Myocyte (in vitro differentiated cells): ENCODE measurements around the gene FASTKD3. TPM values are rescaled to one million over a fixed set of nuclear protein-coding genes. Genes with fewer than 3 reads are reported as not detected.

Source experiments
- DNase-seq: peaks from one replicate; pipeline ENCODE4 v3.0.0-alpha.2; 2012; ENCODE audit warnings: low read depth
- total RNA-seq: library from RNA; depleted of rRNA; stranded (reverse); fragments of >200 nt; gene quantifications from 2 replicates; pipeline ENCODE4 v1.2.3, GENCODE V29; 2014

Gene FASTKD3
- total RNA-seq, 1 donor from 2014 or later, result 12.1 TPM

DNA sequence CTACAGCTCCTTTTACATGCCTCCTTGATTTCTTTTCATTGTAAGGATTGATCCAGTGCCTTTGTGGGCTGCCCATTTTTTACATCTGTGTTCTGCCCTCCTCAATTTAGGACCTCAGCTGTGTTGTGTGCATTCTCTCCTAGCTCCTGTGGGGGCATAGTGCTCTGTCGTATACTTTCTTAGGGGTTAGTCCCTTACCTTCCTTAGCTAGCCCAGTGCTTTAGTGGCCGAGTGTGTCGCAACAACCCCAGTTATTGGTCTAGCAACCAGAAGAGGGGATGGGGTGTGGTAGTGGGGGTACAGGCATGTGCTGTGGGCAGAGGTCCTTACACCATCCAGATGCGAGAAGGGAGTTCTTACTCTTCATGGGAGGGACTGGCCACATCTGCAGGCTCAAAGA is 12.3 kb upstream of the FASTKD3 start:
- DNase-seq, result no peak

DNA sequence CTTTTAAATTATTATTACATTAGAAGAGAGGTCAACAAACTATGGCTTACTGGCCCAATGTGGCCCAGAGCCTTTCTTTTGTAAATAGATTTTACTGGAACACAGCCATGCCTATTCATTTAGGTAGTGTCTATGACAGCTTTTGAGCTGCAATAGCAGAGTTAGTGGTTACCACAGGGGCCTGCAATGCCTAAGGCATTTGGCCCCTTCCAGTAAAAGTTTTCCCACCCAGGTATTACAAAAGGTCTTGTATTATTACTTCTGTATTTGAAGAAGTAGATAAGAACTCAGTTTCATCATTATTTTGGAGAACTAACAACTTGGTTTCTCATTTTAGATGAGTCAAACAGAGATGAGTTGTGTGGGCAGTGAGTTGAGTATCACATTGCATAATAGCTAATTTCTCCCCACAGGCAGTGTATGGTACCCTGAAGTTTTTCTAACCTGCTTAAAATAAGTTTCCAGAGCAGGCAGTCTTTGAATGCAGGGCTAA is 9.6 kb upstream of the FASTKD3 start:
- DNase-seq, result peak; percentile 30

DNA sequence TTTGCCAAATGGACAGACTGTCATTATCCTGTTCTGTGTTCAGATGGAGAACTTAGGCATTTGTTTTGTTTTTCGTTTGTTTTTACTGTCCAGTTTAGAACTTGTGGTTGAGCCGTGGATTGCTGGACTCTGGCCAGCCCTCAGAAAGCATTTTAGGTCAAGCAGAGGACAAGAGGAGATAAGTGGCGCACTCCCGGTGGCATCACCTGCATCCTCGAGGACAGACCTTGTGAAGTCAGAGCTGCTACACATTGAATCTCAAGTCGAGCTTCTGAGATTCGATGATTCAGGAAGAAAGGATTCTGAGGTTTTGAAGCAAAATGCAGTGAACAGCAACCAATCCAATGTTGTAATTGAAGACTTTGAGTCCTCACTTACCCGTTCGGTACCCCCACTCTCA is 9.0 kb upstream of the FASTKD3 start:
- no peak for DNase-seq

DNA sequence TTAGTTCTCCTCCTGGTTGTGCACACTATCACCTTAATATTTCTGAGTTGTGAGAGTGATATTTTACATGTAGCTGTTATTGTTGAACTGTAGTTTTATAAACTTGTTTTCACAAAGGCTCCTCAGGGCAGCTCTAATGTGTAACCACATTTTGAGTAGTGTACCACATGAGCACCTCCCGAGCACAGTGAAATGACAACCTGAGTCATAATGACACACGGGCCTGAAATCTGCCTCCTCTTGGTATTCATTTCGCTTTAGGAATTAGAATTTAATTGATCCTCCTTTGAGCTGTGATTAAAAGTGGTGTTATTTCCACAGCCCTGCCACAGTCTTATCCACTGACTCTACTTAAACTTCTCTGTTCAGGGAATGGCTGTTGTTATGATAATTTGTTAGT is 8.0 kb upstream of the FASTKD3 start:
- DNase-seq, result peak; percentile 54

DNA sequence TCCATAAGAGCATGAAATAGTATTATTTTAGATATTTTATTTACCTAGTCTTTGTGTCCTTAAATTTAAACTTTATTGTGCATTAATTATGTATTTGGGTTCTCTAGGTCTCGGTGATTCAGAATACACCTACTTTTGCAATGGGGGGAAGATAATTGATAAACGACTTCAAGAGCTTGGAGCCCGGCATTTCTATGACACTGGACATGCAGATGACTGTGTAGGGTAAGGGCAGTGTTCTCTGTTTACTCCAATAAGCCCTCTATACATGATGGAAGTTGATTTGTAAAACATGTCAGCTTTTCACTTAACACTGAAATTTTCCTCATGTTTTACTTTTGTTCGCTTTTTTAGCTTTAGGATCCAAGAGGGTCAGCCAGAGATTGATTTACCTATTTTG is 6.3 kb upstream of the FASTKD3 start:
- DNase-seq, result no peak

DNA sequence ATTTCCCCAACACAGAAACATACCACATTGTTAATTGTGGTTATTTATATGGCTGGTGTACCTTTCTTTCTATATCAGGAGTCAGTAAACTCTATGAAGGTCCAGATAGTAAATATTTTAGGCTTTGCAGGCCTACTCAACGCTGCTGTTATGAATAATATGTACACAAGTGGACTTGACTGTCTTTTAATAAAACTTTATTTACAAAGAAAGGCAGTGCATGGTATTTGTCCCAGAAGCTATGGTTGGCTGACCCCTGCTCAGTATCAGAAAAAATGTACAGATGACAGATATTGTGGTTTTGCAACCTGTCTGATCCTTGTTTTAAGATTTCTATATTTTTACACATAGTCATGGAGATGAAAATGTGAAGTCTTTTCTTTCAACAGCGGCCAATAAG is 5.8 kb upstream of the FASTKD3 start:
- DNase-seq, result no peak

DNA sequence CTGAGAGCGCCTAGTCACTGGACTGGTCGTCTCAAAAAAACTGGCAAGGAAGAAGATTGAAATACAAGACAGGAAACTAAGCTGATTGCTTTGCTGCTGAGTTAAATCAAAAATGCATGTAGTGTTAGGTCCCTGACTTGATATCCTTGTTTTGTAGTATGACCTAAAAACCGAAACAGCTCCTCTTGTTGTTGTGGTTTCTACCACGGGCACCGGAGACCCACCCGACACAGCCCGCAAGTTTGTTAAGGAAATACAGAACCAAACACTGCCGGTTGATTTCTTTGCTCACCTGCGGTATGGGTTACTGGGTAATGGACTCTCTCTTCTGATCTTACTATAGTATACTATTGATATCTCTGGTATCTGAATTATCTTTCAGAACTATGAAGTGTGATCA is 4.4 kb upstream of the FASTKD3 start:
- DNase-seq, result no peak

DNA sequence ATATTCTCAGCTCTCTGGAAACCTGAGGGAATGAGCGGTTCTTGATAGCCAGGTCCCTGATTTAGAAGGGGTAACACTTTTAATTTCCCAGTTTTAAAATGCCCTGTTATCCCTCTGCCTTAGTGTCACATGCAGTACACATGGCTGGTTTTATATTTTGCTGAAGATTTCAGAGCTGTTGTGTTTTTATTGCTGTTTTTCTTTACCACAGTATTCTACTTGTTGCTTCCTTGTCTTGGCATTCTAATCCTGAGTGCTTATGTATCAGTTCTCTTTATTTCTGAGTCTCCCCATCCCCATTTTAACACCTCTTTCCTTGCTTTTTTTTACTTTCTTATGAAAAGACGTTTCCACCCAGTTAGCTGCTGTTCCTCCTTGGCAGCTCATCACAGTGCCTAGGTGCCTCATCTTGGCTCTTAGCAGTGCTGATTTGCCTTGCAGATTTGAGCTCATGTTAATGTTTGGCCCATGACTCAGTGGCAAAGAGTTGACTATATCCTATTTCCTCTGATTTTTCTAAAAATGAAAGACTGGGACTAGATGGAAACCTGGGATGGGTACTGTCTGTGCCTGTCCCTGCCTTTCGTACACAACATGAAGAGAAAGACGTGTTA is 3.8 kb upstream of the FASTKD3 start:
- no peak for DNase-seq

DNA sequence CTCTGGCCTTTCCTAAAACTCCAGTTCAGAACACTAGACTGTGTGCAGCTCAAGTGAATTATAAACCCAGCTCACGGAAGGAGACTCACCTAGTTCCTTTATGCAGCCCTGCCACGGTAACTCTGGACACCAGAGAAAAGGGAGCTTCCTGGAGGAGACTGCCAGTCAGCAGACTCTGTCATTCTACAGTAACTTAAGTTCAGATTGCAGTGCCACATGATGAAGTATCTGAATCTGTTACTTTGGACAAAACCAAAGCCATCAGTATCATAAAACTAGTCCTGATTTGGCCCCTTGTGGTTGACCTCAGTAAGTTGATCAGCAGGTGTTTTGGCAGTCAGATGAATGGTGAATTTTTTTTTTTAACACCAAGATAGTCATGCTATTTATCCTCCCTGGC is 2.8 kb upstream of the FASTKD3 start:
- peak; percentile 44 for DNase-seq

DNA sequence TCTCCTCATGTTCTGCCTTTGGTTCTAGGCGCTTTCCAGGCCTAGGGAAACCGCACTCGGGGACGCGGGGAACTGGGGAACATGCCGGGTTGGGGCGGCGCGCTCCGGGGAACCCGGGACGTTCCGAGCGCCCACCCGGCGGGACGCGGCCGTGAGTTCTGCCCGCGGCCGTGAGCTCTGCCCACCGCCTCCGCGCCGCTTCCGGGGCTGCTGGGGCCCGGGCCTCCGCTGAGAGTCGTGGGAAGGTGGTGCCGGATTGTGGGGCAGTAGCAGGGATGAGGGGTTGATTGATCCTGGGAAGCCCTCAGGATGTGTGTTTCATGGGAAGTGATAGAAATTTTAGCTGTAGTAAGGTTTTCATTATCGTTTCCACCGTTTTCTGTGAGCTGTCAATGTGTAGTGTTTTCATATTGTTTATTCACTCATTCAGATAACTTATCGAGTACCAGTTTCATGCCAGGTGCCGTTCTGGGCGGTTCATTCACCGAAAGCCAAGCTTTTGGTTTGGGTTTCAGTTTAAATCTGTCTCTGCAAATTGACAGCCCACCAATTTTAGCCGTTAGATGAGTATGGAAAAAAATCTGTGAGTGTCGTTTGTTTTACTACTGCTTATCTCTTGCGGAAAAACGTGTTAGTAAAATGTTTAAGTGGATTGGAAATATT is 774 bp upstream of the FASTKD3 start:
- no peak for DNase-seq

DNA sequence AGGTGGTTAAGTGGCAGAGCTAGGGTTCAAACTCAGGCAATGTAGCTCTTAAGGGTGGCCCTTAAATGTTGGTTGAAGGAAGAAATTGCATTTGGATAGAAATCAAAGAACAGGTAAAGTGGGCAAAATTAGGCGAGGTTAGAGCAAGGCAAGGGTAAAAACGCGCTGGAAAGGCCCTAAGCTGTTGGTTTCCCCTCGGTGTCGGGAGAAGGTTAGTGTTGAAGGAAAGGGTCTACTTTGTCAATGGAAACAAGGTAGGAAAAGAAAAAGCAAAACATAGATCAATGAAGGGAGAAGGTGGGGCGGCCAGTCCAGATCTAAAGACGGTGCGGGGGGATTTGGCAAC is 431 bp downstream of the FASTKD3 start:
- DNase-seq, result no peak

DNA sequence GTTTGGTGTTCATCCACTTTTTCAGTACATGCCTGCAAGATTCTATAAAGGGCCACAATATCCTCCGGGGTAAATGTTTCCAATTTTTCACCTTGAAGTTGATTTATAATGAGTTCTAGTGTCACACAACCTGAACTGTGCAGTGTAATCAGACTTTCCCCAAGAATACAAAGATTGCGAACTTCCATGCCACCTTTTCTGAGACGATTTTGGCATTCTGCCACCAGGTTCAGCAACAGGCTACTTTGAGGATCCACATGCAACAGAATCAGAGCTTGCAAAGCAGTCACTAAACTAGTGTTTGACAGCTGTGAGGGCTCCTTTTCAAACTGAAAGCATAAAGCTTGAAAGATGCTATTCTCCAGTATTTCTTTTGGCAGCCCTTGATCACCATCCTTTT is 1.6 kb downstream of the FASTKD3 start:
- no peak for DNase-seq

DNA sequence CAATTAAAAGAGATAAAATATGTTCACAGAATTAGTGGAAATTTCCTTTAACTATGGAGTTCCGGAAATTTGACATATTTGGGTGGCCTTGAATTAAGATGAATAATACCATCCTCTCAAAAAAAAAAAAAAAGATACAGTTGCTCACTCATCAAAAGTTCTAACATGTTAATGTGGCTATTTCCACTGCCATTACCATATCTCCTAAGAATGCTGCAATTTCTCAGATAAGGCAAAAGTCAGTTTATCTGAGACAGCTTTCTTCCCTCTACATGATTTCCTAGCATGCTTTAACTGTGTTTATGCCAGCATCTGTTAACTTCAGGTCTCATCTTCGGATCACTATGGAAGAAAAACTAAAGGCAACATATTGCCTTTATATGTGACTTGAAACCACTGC is 2.6 kb downstream of the FASTKD3 start:
- no peak for DNase-seq

DNA sequence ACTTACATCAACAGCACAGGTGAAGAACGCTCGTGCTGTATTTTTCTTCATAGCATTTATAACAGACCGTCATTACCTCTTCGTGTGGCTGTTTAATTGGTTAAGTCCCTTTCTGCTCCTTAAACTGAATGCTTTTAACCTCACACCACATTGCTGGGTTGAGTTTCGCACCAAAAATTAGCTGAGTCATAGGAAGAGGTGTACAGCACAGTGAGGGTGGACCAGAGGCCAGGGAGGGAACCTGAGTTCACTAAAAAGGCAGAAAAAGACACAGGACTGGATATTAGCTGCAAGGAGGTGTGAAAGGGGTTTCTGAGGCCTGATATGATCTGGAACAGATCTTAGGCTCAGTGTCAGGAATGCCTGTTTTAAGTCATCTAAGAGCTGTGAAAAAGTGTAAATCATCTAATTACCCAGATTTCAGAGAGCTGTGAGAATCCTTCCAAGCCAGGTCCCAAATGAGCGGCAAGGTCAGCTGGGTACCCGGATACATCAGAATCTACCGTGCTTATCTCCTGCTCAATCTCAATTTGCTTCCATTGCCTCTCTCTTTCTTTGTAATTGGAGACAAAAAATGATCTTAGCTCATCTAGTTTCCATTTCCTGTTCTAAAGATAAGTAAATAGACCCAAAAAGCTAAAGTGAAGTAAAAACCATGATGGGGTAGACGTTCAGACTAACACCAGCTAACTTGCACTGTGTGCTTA is 10.8 kb downstream of the FASTKD3 start:
- no peak for DNase-seq

DNA sequence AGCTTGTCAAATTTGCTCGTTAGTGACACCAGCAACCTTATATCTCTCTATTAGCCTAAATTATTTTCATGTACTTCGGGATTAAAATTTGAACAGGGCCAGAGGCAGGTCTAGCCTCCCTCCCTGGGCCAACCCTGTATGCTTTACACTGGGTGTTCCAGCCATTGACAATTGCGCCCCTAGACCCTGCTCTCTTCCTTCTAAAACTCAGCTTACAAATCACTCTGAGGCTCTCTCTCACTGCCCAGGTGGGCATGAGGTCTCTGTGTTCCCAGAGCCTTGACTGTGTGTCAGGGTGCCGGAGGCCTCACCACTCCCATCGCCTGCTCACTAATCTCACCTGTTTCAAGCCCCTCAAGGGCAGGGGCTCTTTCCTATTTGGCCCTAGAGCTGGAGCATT is 11.5 kb downstream of the FASTKD3 start:
- DNase-seq, result no peak

DNA sequence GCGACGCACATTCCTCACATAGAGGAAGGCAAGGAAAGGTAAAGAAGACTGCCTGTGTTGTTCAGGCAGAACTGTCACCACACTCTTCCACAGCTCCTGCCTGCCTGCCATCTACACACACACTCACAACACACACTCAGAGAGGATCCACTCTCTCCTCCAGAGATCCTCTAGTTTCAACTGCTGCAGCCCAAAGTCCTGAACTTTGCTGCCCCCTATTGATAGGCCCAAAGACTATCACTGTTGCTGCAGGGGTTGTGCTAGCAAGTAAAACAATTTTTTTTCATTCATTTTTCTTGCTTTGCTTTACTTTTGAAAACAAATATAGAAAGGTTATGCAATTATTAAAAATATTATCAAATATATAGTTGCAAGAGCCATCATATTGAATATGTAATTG is 12.0 kb downstream of the FASTKD3 start:
- DNase-seq, result peak; percentile 56

DNA sequence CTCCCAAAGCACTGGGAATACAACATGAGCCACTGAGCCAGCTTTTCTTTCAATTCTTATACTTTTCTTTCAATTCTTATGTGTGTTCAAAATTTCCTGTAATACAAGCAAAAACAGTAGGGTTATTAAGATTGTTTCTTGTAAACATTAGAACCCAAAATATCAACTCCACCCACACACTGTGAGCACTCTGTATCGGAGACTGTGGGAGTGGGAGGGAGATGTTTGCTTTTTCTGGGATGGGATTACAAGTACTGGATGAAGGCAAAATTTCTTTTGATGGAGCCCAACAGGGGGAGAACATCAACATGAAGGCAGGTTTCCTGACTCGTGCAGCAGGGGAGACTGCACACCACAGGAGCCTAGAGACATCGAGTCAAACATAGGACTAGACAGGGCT is 13.2 kb downstream of the FASTKD3 start:
- DNase-seq, result no peak

DNA sequence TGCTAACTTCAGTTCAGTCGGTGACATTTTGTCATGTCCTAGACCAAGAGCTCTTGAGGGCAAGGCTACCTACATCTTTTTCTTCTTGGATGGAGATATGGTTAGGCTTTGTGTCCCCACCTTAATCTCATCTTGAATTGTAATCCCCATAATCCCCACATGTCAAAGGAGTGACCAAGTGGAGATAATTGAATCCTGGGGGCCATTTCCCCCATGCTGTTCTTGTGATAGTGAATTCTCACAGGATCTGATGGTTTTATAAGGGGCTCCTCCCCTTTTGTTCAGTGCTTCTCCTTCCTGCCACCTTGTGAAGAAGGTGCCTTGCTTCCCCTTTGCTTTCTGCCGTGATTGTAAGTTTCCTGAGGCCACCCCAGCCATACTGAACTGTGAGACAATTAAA is 15.8 kb downstream of the FASTKD3 start:
- no peak for DNase-seq

DNA sequence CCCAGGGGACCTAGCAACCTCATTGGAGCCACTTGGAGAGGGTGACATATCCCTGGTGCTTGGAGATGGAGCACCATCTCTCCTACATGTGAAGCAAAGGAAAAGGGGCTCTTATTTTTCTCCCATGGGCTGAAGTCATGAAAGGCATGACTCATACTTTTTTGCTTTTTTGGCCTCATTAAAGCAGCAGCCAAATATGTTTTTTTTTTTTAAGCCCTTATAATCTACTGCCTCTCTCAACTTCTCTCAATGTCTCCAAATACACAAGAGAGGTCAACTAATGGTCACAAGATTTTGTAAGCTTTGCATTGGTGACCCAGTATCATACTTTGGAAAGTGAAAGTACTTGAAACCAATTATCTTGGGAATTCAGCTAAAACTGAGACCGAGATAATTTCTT is 16.3 kb downstream of the FASTKD3 start:
- peak; percentile 8 for DNase-seq

DNA sequence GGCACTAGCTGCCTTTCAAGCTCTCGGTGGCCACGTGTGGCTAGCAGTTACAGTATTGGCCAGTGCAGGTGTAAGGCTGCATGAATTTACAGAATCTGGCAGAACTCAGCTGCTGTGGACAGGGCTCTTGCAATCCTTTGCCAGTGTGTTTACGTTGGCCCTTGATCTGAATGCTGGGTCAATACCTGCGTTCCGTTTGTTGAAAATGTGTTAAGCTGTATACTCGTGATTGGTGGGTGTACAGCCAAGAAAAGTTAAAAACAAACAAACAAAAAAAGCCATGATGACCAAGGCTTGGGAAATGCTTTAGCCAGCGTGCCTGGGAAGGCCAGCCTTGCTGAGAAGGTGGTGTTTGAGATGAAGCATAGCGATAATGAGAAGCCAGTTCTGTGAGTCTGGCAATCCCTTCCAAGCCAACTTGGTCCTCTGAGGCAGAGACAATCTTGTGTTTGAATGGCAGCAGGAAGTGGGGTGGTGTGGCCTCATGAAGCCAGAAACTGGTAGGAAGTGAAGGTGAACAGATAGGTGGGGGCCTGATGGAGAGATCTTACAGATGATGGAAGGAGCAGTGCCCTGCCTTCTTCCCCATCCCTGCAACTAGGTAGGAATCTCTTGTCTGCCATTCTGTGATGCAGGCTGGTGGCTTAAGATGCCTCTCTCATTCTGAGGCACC is 17.1 kb downstream of the FASTKD3 start:
- no peak for DNase-seq

DNA sequence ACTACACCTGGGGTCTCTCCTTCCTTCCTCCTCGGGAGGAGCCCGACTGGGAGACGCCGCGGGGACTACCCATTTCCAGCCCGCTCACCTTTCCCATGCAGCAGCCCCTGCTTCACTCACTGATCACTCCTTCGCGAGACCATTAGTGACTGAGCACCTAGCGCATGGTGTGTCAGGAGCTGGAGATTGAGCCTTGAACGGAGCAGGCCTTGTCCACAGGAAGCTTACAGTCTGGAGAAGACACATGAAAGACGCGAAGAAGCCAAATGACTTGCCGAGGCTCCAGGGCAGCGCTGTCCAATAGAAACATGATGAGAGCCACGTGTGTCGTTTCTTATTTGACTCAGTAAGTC is 17.6 kb downstream of the FASTKD3 start:
- no peak for DNase-seq
